Parathyroid adenoma (tissue), 2 donors: Measurements from ENCODE around the gene GRIN2A.

Experiments used
- H2AFZ ChIP-seq: fragments of 300-600 bp; sonication (generic); one replicate; pipeline ENCODE4 v1.7.0; 2017; ENCODE audit warnings: antibody characterized with exemption, mild to moderate bottlenecking
- H3K27ac ChIP-seq: fragments of 300-600 bp; sonication (generic); one replicate; pipeline ENCODE4 v1.7.0; 2017
- H3K27me3 ChIP-seq: fragments of 300-600 bp; sonication (generic); one replicate; pipeline ENCODE4 v1.7.0; 2017; ENCODE audit warnings: low read length; ENCODE audit not compliant: control insufficient read depth, insufficient read depth
- H3K36me3 ChIP-seq: fragments of 300-600 bp; sonication (generic); one replicate; pipeline ENCODE4 v1.7.0; 2017; ENCODE audit warnings: low read length; ENCODE audit not compliant: control insufficient read depth, insufficient read depth
- H3K4me1 ChIP-seq: fragments of 300-600 bp; sonication (generic); one replicate; pipeline ENCODE4 v1.7.0; 2017; ENCODE audit warnings: control low read depth
- H3K4me2 ChIP-seq: fragments of 300-600 bp; sonication (generic); one replicate; pipeline ENCODE4 v1.7.0; 2017; ENCODE audit warnings: low read length
- H3K4me3 ChIP-seq: fragments of 300-600 bp; sonication (generic); one replicate; pipeline ENCODE4 v1.7.0; 2017; ENCODE audit warnings: low read depth, low read length
- H3K79me2 ChIP-seq: fragments of 300-600 bp; sonication (generic); one replicate; pipeline ENCODE4 v1.7.0; 2017; ENCODE audit warnings: control low read depth
- H3K9ac ChIP-seq: fragments of 300-600 bp; sonication (generic); one replicate; pipeline ENCODE4 v1.7.0; 2017; ENCODE audit warnings: mild to moderate bottlenecking
- H3K9me3 ChIP-seq: fragments of 300-600 bp; sonication (generic); one replicate; pipeline ENCODE4 v1.7.0; 2017; ENCODE audit warnings: low read length; ENCODE audit not compliant: control insufficient read depth
- TF ChIP-seq, protein P1 (sequence below): fragments of 300-600 bp; sonication (generic); IDR thresholded peaks from one replicate; pipeline ENCODE4 v1.7.0; 2017; ENCODE audit warnings: antibody characterized with exemption, mild to moderate bottlenecking
- donor health status: primary hyperparathyroidism.

GRIN2A gene

DNA sequence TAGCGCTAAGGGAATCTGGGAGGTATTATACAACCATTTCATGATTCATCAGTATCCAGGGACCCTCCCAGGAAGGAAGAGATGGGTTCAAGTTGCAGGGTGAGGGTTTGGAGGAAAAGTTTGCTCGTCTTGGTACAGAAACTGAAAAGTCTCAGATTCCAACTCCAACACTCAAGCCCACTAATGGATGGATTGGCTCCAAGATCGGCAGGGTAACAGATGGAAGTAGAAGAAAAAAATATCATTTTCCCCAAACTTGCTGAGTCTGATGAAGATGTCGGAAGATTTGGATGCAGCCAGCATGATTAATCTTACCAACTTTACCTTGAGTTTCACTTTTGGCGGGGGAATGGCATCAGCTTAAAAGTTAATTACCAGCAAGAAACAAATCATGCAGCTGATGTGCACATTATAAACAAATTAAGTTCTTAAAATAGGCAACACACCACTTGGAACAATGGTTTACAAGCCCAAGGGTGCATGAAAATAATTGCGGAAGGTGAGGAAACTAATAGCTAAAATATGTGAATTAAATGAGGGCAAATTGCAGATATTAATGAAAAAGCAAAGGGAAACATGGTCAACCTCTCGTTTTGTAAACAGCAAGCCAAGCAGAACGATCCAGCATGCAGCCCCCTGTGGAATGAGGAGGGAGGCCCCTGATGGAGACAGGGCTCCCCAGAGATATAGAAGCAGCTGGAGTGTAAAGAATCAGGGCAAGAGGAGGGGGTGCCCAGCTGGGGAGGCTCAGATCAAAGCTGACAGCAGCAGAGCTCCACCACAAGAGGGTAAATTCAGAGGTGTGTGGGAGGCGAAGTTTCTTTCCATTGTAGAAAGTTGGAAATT is 44.1 kb upstream of the GRIN2A start:
- Histone ChIP-seq H3K4me1 (no peaks in the 10 kb centered on the region), H3K4me3 (no peak overlapping the region), H3K4me2 (no peak overlapping the region), H3K27me3 (no peaks in the 10 kb centered on the region), H3K27ac (no peak overlapping the region), H3K79me2 (no peaks in the 10 kb centered on the region), H3K9me3 (no peaks in the 10 kb centered on the region), H2AFZ (no peak overlapping the region), H3K36me3 (no peaks in the 10 kb centered on the region), H3K9ac (no peak overlapping the region)
- TF ChIP-seq, protein P1, sequence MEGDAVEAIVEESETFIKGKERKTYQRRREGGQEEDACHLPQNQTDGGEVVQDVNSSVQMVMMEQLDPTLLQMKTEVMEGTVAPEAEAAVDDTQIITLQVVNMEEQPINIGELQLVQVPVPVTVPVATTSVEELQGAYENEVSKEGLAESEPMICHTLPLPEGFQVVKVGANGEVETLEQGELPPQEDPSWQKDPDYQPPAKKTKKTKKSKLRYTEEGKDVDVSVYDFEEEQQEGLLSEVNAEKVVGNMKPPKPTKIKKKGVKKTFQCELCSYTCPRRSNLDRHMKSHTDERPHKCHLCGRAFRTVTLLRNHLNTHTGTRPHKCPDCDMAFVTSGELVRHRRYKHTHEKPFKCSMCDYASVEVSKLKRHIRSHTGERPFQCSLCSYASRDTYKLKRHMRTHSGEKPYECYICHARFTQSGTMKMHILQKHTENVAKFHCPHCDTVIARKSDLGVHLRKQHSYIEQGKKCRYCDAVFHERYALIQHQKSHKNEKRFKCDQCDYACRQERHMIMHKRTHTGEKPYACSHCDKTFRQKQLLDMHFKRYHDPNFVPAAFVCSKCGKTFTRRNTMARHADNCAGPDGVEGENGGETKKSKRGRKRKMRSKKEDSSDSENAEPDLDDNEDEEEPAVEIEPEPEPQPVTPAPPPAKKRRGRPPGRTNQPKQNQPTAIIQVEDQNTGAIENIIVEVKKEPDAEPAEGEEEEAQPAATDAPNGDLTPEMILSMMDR, result no peak

- Histone ChIP-seq H3K27ac (no peak overlapping the region), H3K9me3 (no peaks in the 10 kb centered on the region), H3K9ac (no peak overlapping the region), H2AFZ (no peak overlapping the region), H3K4me3 (no peak overlapping the region), H3K27me3 (no peaks in the 10 kb centered on the region), H3K36me3 (no peaks in the 10 kb centered on the region), H3K4me2 (no peak overlapping the region), H3K4me1 (no peaks in the 10 kb centered on the region), H3K79me2 (no peaks in the 10 kb centered on the region)
- TF ChIP-seq, protein P1, result no peak
Measured at GRCh38 chr16:10225653-10226052, 43.4 kb upstream of the GRIN2A start.

GRCh38 chr16:10224850-10225249 is 42.6 kb upstream of the GRIN2A start:
- H3K36me3 ChIP-seq, result no peaks in the 10 kb centered on the region
- H3K4me1 ChIP-seq, result no peaks in the 10 kb centered on the region
- no peaks in the 10 kb centered on the region for H3K79me2 ChIP-seq
- no peak overlapping the region for H3K4me3 ChIP-seq
- TF ChIP-seq, protein P1, result no peak
- H3K27me3 ChIP-seq, result no peaks in the 10 kb centered on the region
- H3K27ac ChIP-seq, result no peak overlapping the region
- H2AFZ ChIP-seq, result no peak overlapping the region
- no peak overlapping the region for H3K4me2 ChIP-seq
- H3K9ac ChIP-seq, result no peak overlapping the region
- H3K9me3 ChIP-seq, result no peaks in the 10 kb centered on the region

DNA sequence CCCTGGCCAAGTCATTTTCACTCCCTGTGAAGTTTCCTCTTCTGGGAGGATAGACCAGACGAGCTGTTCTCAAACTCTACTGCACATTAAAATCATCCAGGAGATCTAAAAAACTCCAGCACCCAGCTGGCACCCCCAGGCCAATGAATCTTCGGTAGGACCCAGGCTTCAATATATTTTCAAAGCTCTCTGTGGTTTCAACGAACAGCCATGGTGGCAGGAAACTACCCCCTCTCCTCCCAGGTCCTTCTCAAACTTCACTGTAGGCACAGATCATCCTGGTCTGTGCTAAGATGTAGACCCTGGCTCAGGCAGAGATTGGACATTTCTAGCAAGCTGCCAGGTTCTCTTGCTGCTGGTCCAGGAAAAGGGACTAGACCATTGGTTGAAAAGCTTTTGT is 38.7 kb upstream of the GRIN2A start:
- Histone ChIP-seq H3K4me1 (no peaks in the 10 kb centered on the region), H3K79me2 (no peaks in the 10 kb centered on the region), H3K4me2 (no peak overlapping the region), H3K27me3 (no peaks in the 10 kb centered on the region), H3K27ac (no peak overlapping the region), H3K4me3 (no peak overlapping the region), H3K36me3 (no peaks in the 10 kb centered on the region), H3K9ac (no peak overlapping the region), H2AFZ (no peak overlapping the region), H3K9me3 (no peaks in the 10 kb centered on the region)
- TF ChIP-seq, protein P1, result no peak

DNA sequence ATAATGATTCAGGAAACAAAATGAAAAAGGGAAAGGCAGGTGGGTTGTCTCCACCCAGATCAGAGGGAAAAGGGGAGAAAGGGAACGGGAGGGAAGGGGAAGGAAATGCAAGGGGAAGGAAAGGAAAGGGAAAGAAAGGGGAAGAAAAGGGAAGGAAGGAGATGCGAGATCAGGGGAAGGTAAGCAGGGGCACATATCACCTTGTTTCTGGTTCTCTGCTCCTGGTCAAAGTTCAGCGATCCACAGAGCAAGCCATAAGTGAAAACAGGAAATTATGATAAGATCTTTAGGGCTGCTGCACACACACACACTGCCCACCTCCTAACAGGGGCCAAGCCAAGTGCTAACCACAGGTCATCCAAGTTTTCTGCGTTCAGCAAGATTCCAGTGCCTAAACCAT is 37.5 kb upstream of the GRIN2A start:
- H3K9me3 ChIP-seq, result no peaks in the 10 kb centered on the region
- no peak overlapping the region for H2AFZ ChIP-seq
- H3K27ac ChIP-seq, result no peak overlapping the region
- no peaks in the 10 kb centered on the region for H3K36me3 ChIP-seq
- H3K4me3 ChIP-seq, result no peak overlapping the region
- no peak overlapping the region for H3K4me2 ChIP-seq
- no peak overlapping the region for H3K9ac ChIP-seq
- TF ChIP-seq, protein P1, result no peak
- no peaks in the 10 kb centered on the region for H3K4me1 ChIP-seq
- no peaks in the 10 kb centered on the region for H3K79me2 ChIP-seq
- H3K27me3 ChIP-seq, result no peaks in the 10 kb centered on the region
